GM18873 (cell line): ENCODE data around the gene FAM98B.

Source experiments
- ATAC-seq: cut with Tn5 transposase; IDR thresholded peaks from one replicate; pipeline ENCODE4 v1.9.1; 2021; ENCODE audit warnings: mild to moderate bottlenecking, moderate library complexity, moderate number of reproducible peaks; ENCODE audit not compliant: unreplicated experiment, low FRiP score

FAM98B gene

GRCh38 chr15:38504680-38505467, 50.9 kb downstream of the FAM98B start:
- no peak for ATAC-seq

DNA sequence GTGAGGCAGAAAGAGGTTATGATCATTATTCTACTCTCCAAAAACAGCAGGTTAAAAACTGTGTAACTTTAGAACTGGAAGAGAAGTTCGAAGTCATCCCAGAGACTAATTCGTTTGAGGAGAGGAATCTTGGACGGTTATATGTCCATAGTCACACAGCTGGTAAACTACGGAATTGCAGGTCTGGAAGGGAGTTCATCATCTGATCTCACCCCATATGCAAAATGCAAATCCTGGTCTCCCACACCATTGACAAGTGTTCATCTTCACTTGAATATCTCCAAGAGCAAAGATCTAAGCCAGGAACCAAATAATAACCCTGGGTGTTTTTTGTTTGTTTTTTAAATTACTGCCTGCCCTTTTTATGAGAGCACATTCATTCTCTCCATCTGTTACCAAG, 53.1 kb downstream of the FAM98B start:
- no peak for ATAC-seq

GRCh38 chr15:38507570-38507969, 53.6 kb downstream of the FAM98B start:
- no peak for ATAC-seq

GRCh38 chr15:38508647-38509046, 54.7 kb downstream of the FAM98B start:
- no peak for ATAC-seq

GRCh38 chr15:38509152-38509551, 55.2 kb downstream of the FAM98B start:
- ATAC-seq, result no peak

GRCh38 chr15:38512901-38513300, 59.0 kb downstream of the FAM98B start:
- ATAC-seq, result no peak

GRCh38 chr15:38514601-38515000, 60.7 kb downstream of the FAM98B start:
- peak; percentile 66 for ATAC-seq

- ATAC-seq, result no peak
These were observed 62.7 kb downstream of the FAM98B start for GRCh38 chr15:38516626-38517025.

- ATAC-seq, result no peak
These were observed 63.5 kb downstream of the FAM98B start for GRCh38 chr15:38517312-38517975.

- ATAC-seq, result no peak
These were observed 64.2 kb downstream of the FAM98B start for GRCh38 chr15:38518084-38518483.

DNA sequence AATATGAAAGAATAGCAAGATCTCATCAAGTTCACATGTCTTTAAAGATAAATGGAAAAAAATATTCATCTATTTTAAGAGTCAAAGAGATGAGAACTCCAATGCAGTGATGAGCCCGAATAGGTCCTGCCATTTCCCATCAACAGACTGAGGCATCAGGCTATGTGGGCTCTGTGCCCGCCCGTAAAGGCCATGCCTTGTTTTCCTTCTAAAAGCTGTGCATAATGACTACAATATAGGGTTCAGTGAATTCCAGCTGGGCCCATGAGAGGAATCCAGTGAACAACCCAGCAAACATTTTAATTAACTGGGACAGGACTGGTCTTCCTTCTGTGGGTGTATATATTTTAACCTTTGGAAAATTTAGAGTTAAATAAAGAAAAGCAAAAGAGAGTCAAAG, 66.1 kb downstream of the FAM98B start:
- ATAC-seq, result no peak

- no peak for ATAC-seq
These were observed 67.4 kb downstream of the FAM98B start for GRCh38 chr15:38521316-38521715.

DNA sequence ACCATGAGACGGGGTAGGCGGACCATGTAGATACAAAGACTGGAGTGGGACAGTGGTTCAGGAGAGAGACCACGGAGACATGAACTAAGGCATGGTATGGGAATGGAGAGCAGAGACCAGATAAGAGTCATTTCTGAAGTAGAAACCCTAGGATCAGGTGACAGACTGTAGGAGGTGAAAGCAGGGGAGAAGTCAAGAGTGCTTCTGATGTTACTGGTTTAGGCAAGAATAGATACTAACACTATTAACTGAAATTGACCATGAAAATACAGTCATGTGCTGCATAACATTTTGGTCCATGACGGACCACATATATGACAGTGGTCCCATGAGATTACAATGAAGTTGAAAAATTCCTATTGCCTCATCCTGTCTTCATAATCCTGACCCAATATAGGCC, 69.0 kb downstream of the FAM98B start:
- no peak for ATAC-seq

DNA sequence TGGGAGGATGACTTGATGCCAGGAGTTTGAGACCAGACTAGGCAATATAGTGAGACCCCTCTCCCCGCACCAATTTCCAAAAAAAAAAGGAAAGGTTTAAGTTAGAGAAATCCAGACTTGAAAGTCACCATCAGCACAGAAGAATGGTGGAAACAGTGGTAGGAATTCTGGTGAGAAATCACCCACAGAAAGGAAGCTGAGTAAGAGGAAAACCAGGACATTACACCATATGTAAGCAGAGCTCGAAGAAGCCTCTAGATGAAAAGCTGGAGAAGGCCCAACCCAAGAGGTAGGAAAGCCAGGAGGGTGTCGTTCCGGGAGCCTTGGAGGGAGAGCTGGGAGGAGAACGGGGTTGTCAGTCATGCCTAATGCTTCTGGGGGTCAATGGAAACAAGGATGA, 70.2 kb downstream of the FAM98B start:
- ATAC-seq, result no peak

DNA sequence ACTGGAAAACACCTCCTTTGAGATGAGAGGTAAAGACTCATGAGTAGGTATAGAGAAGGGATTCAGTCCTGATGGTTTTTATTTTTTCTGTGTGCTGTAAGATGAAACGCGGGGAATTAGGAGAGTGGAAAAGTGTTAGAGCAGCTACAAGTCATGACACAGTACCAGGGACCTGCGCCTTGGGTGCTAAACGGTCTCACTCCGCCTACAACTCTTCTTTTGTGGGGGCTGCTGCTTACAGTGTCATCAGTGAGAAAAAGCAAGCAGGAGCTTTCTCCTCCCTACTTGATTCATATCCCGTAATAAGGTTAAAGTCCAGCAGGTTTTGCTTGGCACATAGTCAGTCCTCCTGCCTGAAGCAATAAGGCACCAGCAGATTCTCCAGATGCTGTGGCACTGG, 71.6 kb downstream of the FAM98B start:
- ATAC-seq, result no peak

DNA sequence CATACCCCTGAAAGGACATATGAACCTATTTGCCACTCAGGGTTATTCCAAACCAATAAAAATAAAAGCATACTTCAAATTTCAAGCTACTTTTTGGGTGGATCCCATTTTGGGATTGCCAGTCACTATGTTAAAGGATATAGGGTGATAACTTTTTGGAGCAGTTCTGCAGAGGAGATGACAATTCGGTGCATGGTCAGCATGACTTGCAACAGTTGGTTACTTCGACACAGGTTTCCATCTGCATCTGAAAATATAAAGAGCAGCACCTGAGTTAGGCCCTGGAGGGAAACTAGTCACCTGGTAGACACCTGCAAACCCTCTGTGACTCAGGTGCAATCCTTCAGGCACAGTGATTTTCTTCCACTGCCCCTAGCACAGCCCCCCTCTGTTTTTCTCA, 72.2 kb downstream of the FAM98B start:
- no peak for ATAC-seq

DNA sequence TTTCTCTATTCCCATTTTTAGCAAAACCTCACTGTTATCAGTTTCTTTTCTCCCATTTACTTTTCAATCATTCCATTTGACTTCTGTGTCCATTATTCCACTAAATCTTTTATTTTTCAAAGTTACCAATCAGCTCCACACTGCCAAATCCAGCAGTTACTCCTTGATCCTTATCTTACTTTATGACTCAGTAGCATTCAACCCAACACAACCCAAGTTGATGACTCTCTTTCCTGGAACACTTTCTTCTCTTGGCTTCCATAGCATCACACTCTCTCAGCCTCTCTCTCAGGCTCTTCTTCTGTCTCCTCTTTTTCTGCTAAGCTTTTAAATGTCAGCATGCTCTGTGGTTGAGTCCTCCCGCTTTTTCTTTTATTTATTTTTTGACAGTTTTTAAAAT, 74.4 kb downstream of the FAM98B start:
- no peak for ATAC-seq

DNA sequence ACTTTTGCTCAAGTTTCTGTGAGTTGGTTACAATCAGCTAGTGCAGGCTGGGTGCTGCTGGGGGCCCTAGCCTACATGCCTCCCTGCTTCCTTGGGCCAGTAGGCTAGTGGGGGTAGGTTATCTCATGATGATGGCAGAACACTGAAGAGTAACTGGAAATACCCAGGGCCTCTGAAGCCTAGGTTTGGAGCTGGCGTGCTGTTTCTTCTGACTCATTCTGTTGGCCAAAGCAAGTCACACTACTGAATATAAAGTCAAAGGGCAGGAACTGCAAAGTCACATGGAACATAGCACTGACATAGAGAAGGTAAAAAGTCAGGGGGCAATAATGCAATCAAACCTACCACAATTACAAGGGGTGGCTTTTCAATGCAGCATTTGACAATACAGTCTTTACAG, 76.2 kb downstream of the FAM98B start:
- no peak for ATAC-seq

GRCh38 chr15:38531509-38531908, 77.6 kb downstream of the FAM98B start:
- ATAC-seq, result no peak

DNA sequence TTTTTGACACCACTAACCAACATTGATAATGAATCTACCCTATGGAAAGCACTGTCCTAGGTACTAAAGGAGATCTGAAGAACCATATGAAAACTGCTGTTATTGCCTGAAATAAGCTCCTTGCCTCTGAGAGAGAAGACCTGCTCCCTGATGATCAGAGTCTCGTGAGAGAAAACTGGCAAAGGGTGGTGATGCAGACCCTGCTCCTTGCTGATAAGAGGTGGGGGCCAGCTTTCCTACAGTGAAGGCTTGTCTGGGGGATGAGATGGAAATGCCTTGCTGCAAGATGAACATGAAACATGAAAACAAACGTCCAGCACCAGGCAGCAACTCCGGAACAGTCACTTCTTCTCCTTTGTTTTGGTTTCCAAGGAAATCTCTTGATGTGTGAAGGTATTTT, 78.8 kb downstream of the FAM98B start:
- no peak for ATAC-seq

GRCh38 chr15:38533416-38533915, 79.5 kb downstream of the FAM98B start:
- no peak for ATAC-seq

DNA sequence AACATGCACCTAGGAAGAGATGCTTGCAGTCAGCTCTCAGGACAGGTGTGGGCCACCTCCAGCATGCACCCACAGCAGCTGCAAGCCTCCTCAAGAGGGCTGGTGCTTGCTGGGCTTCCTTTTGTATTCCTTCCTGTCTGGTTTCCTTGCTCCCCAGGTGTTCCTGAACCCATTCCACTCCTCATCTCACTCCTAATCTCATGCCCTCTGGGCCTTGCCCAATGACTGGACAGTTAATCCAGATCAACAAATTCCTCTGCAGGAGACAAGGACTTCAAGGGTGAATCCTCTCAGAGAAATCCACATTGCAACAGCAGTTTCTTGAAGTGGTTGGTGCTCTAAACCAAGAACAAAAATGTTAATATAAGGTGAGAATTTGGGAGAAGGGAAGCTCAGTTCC, 80.0 kb downstream of the FAM98B start:
- no peak for ATAC-seq
